Activated CD8-positive, alpha-beta memory T cell treated with anti-CD3 and anti-CD28 coated beads, Interleukin-2, amount 10 ng/mL, durations not matched to agents 7 days and 5 days (primary cell): Measurements from ENCODE around the gene GPR183. TPM values are rescaled to one million over a fixed set of nuclear protein-coding genes. Genes with fewer than 3 reads are reported as not detected.
"Not testable (repeated sequence)": the region's sequence is repeated elsewhere in the genome, so short reads cannot be mapped to it uniquely, and the experiment has no call there.

Experiments used
- ATAC-seq: fragments of 150-1000 bp; cut with Tn5 transposase; one replicate; pipeline ENCODE4 v1.10.0; 2021; ENCODE audit warnings: moderate library complexity
- CTCF ChIA-PET: fragments of 350-600 bp; sonication (Branson Sonifier 250); formaldehyde crosslinking; loops from one replicate; lab custom pipeline; 2021; ENCODE audit warnings: antibody characterized with exemption; lab: Charles Lee
- DNase-seq: peaks from one replicate; pipeline ENCODE4 v3.0.0-alpha.2; 2020
- H3K27ac Mint-ChIP-seq: one replicate; pipeline ENCODE4 v1.8.0; 2021; ENCODE audit warnings: mild to moderate bottlenecking, mixed read lengths
- H3K27me3 Mint-ChIP-seq: one replicate; pipeline ENCODE4 v1.8.0; 2021; ENCODE audit warnings: mixed read lengths
- H3K36me3 Mint-ChIP-seq: one replicate; pipeline ENCODE4 v1.8.0; 2021; ENCODE audit warnings: mild to moderate bottlenecking, mixed read lengths
- H3K4me1 Mint-ChIP-seq: one replicate; pipeline ENCODE4 v1.8.0; 2021; ENCODE audit warnings: mixed read lengths
- H3K4me3 Mint-ChIP-seq: one replicate; pipeline ENCODE4 v1.8.0; 2021; ENCODE audit warnings: mild to moderate bottlenecking, moderate library complexity, mixed read lengths
- H3K9me3 Mint-ChIP-seq: one replicate; pipeline ENCODE4 v1.8.0; 2022; ENCODE audit warnings: low read depth, mixed read lengths
- microRNA-seq: library from miRNA; unstranded; fragments of <30 nt; microRNA quantifications from one replicate; pipeline ENCODE4 v1.2.0, GENCODE V29; 2022
- total RNA-seq, 2 experiments: library from RNA; stranded (reverse); gene quantifications; one replicate each; pipeline ENCODE4 v1.2.3, GENCODE V29; 2021

Gene GPR183
- total RNA-seq, 2 experiments from 2014 or later: 15.3 to 19.5 TPM

DNA sequence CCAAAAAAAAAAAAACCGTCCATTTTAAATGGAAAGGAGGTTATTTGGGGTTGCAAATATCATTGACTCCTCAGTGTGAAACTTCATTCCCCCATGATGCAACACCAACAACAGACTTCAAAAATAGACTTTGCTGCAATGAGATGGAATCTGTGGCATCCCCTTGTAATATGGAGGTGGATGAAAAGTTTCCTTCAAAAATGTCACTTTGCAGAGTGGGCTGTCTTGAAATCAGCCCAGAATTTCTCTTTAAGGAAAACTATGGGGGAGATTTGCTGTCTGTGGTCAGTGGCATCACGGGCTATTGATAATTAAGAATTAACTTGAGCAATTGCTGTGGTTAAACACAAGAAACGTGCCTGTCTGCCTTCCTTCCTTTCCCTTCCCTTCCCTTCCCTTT lies 50.5 kb downstream of the GPR183 start:
- H3K36me3 Mint-ChIP-seq: peaks cover 37% of the 10 kb centered on the region
- no peak for ATAC-seq
- H3K27me3 Mint-ChIP-seq: no peaks in the 10 kb centered on the region
- H3K27ac Mint-ChIP-seq: peak overlapping the region; percentile 87
- CTCF ChIA-PET: interaction anchor here (0.7 to 4.2 kb wide), 14 partner anchors 9 to 242 kb away, joined by 3 to 24 read pairs (median 8); partner anchors contain the start of gene UBAC2
- peaks cover 62% of the 10 kb centered on the region for H3K4me1 Mint-ChIP-seq
- no peaks in the 10 kb centered on the region for H3K9me3 Mint-ChIP-seq
- H3K4me3 Mint-ChIP-seq: peak overlapping the region; percentile 65
- no peak for DNase-seq

GRCh38 chr13:99256283-99256682 lies 50.9 kb downstream of the GPR183 start:
- no peaks in the 10 kb centered on the region for H3K9me3 Mint-ChIP-seq
- no peaks in the 10 kb centered on the region for H3K27me3 Mint-ChIP-seq
- peak overlapping the region; percentile 65 for H3K4me3 Mint-ChIP-seq
- ATAC-seq (no peak), DNase-seq (no peak)
- CTCF ChIA-PET: interaction anchor here (0.7 to 4.2 kb wide), 20 partner anchors 8 to 243 kb away, joined by 3 to 24 read pairs (median 4); partner anchors contain the start of gene UBAC2
- H3K36me3 Mint-ChIP-seq: peaks cover 38% of the 10 kb centered on the region
- H3K4me1 Mint-ChIP-seq: peaks cover 66% of the 10 kb centered on the region
- H3K27ac Mint-ChIP-seq: peak overlapping the region; percentile 87

DNA sequence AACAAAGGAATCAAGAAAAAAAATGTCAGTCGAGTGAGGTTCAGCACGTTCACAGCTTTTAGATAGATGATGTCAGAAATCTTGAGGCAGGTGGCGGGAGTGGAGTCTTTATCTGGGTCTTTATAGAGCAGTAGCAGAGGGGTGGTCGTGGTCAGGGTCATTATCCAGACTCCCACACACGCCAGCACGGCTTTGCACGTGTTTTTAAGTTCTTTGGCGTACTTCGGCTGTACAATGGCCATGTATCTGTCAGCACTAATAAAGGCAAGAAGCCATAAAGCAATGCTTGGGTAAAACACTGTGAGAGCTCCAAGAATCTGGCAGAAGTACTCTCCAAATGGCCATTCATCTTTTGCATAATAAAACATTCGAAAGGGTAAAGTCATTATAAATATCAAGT lies 51.9 kb downstream of the GPR183 start:
- Mint-ChIP-seq H3K27ac (peak overlapping the region; percentile 87), H3K4me1 (peaks cover 67% of the 10 kb centered on the region), H3K36me3 (peaks cover 44% of the 10 kb centered on the region), H3K27me3 (no peaks in the 10 kb centered on the region), H3K4me3 (peak overlapping the region; percentile 65), H3K9me3 (no peaks in the 10 kb centered on the region)
- DNase-seq: no peak
- CTCF ChIA-PET: interaction anchor here (1.0 to 4.2 kb wide), 16 partner anchors 9 to 182 kb away, joined by 3 to 24 read pairs (median 6); partner anchors contain the start of gene UBAC2
- peak; percentile 6 for ATAC-seq

GRCh38 chr13:99254830-99255229 lies 52.4 kb downstream of the GPR183 start:
- no peaks in the 10 kb centered on the region for H3K9me3 Mint-ChIP-seq
- peaks cover 67% of the 10 kb centered on the region for H3K4me1 Mint-ChIP-seq
- peak overlapping the region; percentile 65 for H3K4me3 Mint-ChIP-seq
- H3K27me3 Mint-ChIP-seq: no peaks in the 10 kb centered on the region
- CTCF ChIA-PET: interaction anchor here (0.9 to 4.2 kb wide), 10 partner anchors 9 to 182 kb away, joined by 3 to 24 read pairs (median 9); no protein-coding TSS in a partner anchor
- ATAC-seq (peak; percentile 26), DNase-seq (no peak)
- H3K36me3 Mint-ChIP-seq: peaks cover 44% of the 10 kb centered on the region
- H3K27ac Mint-ChIP-seq: peak overlapping the region; percentile 87

GRCh38 chr13:99251921-99252320 lies 55.3 kb downstream of the GPR183 start:
- H3K4me3 Mint-ChIP-seq: no peak overlapping the region
- peaks cover 56% of the 10 kb centered on the region for H3K4me1 Mint-ChIP-seq
- CTCF ChIA-PET: interaction anchor here (1.0 to 2.8 kb wide), 8 partner anchors 14 to 187 kb away, joined by 3 to 17 read pairs (median 6); no protein-coding TSS in a partner anchor
- peak overlapping the region; percentile 60 for H3K27ac Mint-ChIP-seq
- peaks cover 54% of the 10 kb centered on the region for H3K36me3 Mint-ChIP-seq
- H3K27me3 Mint-ChIP-seq: no peaks in the 10 kb centered on the region
- DNase-seq (no peak), ATAC-seq (peak; percentile 1)
- H3K9me3 Mint-ChIP-seq: no peaks in the 10 kb centered on the region

- H3K4me1 Mint-ChIP-seq: peaks cover 53% of the 10 kb centered on the region
- no peak overlapping the region for H3K4me3 Mint-ChIP-seq
- H3K9me3 Mint-ChIP-seq: no peaks in the 10 kb centered on the region
- DNase-seq (no peak), ATAC-seq (peak; percentile 35)
- CTCF ChIA-PET: interaction anchor here (1.0 to 2.8 kb wide), 8 partner anchors 15 to 188 kb away, joined by 3 to 17 read pairs (median 6); no protein-coding TSS in a partner anchor
- no peaks in the 10 kb centered on the region for H3K27me3 Mint-ChIP-seq
- H3K27ac Mint-ChIP-seq: peak overlapping the region; percentile 60
- peaks cover 52% of the 10 kb centered on the region for H3K36me3 Mint-ChIP-seq
Observed at GRCh38 chr13:99250982-99251825, 56.0 kb downstream of the GPR183 start.

DNA sequence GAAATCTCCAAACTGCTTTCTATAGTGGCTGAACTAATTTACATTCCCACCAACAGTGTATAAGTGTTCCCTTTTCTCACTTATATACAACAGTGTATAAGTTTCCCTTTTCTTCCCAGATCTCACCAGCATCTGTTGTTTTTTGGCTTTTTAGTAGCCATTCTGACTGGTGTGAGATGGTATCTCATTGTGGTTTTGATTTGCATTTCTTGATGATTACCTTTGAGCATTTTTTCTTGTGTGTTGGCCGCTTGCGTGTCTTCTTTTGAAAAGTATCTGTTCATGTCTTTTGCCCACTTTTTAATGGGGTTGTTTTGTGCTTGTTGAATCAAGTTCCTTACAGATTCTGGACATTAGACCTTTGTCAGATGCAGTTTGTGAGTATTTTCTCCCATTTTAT lies 57.6 kb downstream of the GPR183 start:
- CTCF ChIA-PET: interaction anchor here (1.0 to 2.0 kb wide), 3 partner anchors 11 to 73 kb away, joined by 3 to 5 read pairs (median 4); no protein-coding TSS in a partner anchor
- not testable (repeated sequence) for ATAC-seq, H3K27me3 Mint-ChIP-seq, H3K4me3 Mint-ChIP-seq, H3K27ac Mint-ChIP-seq, DNase-seq, H3K9me3 Mint-ChIP-seq
- Mint-ChIP-seq H3K4me1 (peaks cover 42% of the 10 kb centered on the region), H3K36me3 (peaks cover 48% of the 10 kb centered on the region)

- not testable (repeated sequence) for H3K9me3 Mint-ChIP-seq, H3K4me3 Mint-ChIP-seq, H3K27ac Mint-ChIP-seq, DNase-seq, H3K27me3 Mint-ChIP-seq, ATAC-seq
- Mint-ChIP-seq H3K4me1 (peaks cover 41% of the 10 kb centered on the region), H3K36me3 (peaks cover 50% of the 10 kb centered on the region)
- CTCF ChIA-PET: interaction anchor here (1.0 to 2.0 kb wide), 3 partner anchors 17 to 73 kb away, joined by 3 to 5 read pairs (median 4); no protein-coding TSS in a partner anchor
Observed at GRCh38 chr13:99249178-99249577, 58.0 kb downstream of the GPR183 start.

DNA sequence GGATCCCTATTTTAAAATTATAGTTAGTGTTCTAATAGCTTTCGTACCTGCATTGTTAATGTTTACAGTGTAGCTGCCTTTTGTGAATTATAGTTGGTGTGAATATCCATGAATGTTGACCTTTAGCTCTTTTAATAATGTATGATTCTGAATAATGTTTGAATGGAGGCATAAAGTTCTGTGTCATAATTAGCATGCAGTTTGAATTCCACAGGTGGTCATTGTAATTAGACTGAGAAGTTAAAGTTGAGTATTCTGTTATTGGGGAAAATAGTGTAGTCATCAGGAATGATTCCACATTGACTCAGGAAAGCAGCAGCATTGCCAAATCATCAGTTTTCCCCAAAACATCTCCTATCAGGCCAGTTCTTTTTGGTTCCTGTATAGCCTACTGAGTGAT lies 61.1 kb downstream of the GPR183 start:
- no peak overlapping the region for H3K27ac Mint-ChIP-seq
- DNase-seq (no peak), ATAC-seq (no peak)
- CTCF ChIA-PET: interaction anchor here (0.7 to 2.3 kb wide), 3 partner anchors 15 to 69 kb away, joined by 3 to 5 read pairs (median 4); no protein-coding TSS in a partner anchor
- H3K9me3 Mint-ChIP-seq: no peaks in the 10 kb centered on the region
- H3K36me3 Mint-ChIP-seq: peaks cover 47% of the 10 kb centered on the region
- H3K4me3 Mint-ChIP-seq: no peak overlapping the region
- peaks cover 24% of the 10 kb centered on the region for H3K4me1 Mint-ChIP-seq
- H3K27me3 Mint-ChIP-seq: no peaks in the 10 kb centered on the region

Small RNA genes within 50 kb of the gene (microRNA-seq; reads per million reads assigned to microRNA genes)
- not detected for gene MIR623

Other genes starting within 250 kb of the GPR183 start
- gene UBAC2, start 106.5 kb downstream of the GPR183 start, total RNA-seq: 10 to 100 TPM; 52.8 to 60.8 TPM
- gene GPR18, start 49.0 kb downstream of the GPR183 start, total RNA-seq: 10 to 100 TPM; 11.1 to 13.1 TPM
- gene TM9SF2, start 194.1 kb upstream of the GPR183 start, total RNA-seq: 10 to 100 TPM; 67.9 to 79.4 TPM